Gastrocnemius medialis (tissue), 4 donors: ENCODE results near the gene CAMK2D. TPM values are rescaled to one million over a fixed set of nuclear protein-coding genes. Genes with fewer than 3 reads are reported as not detected.

ENCODE experiments used
- ATAC-seq, 2 donors: fragments of 150-250 bp; one replicate each; pipeline ENCODE4 v1.9.1; 2016
- DNase-seq, 2 donors: peaks; one replicate each; pipeline ENCODE4 v3.0.0-alpha.2; 2019
- H3K27ac ChIP-seq, 4 donors: fragments of 200-600 bp; sonication (generic); 1 replicate in 1 of 4; 2 replicates in 3 of 4; pipeline ENCODE4 v1.5.1; 2016 to 2018; ENCODE audit warnings: mild to moderate bottlenecking in 2 of 4, moderate library complexity in 1 of 4
- H3K27me3 ChIP-seq, 3 donors: fragments of 200-600 bp; sonication (generic) in 2 of 3; 1 replicate in 1 of 3; 2 replicates in 2 of 3; pipeline versions ENCODE4 v1.5.1 to v1.6.0; 2016 to 2019; ENCODE audit warnings: mild to moderate bottlenecking in 1 of 3, moderate library complexity in 1 of 3
- H3K36me3 ChIP-seq, 2 donors: fragments of 200-600 bp; sonication (generic) in 1 of 2; one replicate each; pipeline ENCODE4 v1.5.1; 2017 to 2018
- H3K4me1 ChIP-seq, 2 donors: fragments of 200-600 bp; sonication (generic) in 1 of 2; one replicate each; pipeline ENCODE4 v1.5.1; 2016 to 2017; ENCODE audit warnings: mild to moderate bottlenecking in 2 of 2
- H3K4me3 ChIP-seq, 4 donors: fragments of 200-600 bp; sonication (generic) in 3 of 4; 1 replicate in 1 of 4; 2 replicates in 3 of 4; pipeline ENCODE4 v1.5.1; 2016 to 2019; ENCODE audit warnings: mild to moderate bottlenecking in 2 of 4
- H3K9me3 ChIP-seq, 3 donors: fragments of 200-600 bp; sonication (generic) in 2 of 3; 1 replicate in 1 of 3; 2 replicates in 2 of 3; pipeline ENCODE4 v1.5.1; 2016 to 2019
- POLR2A ChIP-seq, 2 donors: fragments of 450-650 bp; IDR thresholded peaks; one replicate each; pipeline ENCODE4 v1.6.1; 2017; ENCODE audit warnings: antibody characterized with exemption in 2 of 2, mild to moderate bottlenecking in 2 of 2, moderate library complexity in 2 of 2
- in situ Hi-C, 4 donors: fragments of 200-750 bp; cut with MboI; loops; one replicate each; pipeline versions ENCODE4 v1.15.0 to v1.8.0; 2017; ENCODE audit warnings: low sequenced_read_pairs in 4 of 4
- intact Hi-C: fragments of 100-400 bp; cut with DNase I; formaldehyde crosslinking; loops from one replicate; pipeline ENCODE4 v1.15.1; 2023; ENCODE audit warnings: low total_unique reads
- total RNA-seq, 4 donors: library from RNA; depleted of rRNA; stranded (reverse); fragments of >200 nt; gene quantifications; one replicate each; pipeline versions ENCODE4 v1.1.0 to v1.2.3, GENCODE V29; 2016
- TF ChIP-seq, protein P1 (sequence below), 5 experiments: fragments of 450-650 bp in 3 of 5; fragments of 200-600 bp in 2 of 5; sonication (generic) in 2 of 5; IDR thresholded peaks in 4 of 5; conservative IDR thresholded peaks in 1 of 5; 1 replicate in 4 of 5; 2 replicates in 1 of 5; pipeline ENCODE4 v1.5.1; 2016 to 2019; ENCODE audit warnings: antibody characterized with exemption in 5 of 5, mild to moderate bottlenecking in 3 of 5, moderate library complexity in 3 of 5

Gene CAMK2D
- total RNA-seq, 4 donors from 2014 or later: 73.2 to 149 (median 119) TPM

GRCh38 chr4:113450295-113451080 lies 311.1 kb downstream of the CAMK2D start:
- H3K27me3 ChIP-seq: no peaks in the 10 kb centered on the region
- H3K4me3 ChIP-seq: no peak overlapping the region
- in situ Hi-C loops: no loop called here
- no peaks in the 10 kb centered on the region for H3K9me3 ChIP-seq
- DNase-seq (no peak), ATAC-seq (no peak)
- H3K27ac ChIP-seq: peak overlapping the region in 1 of 4 donors; percentile 73
- intact Hi-C loops: no loop called here
- no peaks in the 10 kb centered on the region for H3K36me3 ChIP-seq
- TF ChIP-seq, protein P1, sequence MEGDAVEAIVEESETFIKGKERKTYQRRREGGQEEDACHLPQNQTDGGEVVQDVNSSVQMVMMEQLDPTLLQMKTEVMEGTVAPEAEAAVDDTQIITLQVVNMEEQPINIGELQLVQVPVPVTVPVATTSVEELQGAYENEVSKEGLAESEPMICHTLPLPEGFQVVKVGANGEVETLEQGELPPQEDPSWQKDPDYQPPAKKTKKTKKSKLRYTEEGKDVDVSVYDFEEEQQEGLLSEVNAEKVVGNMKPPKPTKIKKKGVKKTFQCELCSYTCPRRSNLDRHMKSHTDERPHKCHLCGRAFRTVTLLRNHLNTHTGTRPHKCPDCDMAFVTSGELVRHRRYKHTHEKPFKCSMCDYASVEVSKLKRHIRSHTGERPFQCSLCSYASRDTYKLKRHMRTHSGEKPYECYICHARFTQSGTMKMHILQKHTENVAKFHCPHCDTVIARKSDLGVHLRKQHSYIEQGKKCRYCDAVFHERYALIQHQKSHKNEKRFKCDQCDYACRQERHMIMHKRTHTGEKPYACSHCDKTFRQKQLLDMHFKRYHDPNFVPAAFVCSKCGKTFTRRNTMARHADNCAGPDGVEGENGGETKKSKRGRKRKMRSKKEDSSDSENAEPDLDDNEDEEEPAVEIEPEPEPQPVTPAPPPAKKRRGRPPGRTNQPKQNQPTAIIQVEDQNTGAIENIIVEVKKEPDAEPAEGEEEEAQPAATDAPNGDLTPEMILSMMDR (IDR thresholded peaks at IDR 0.05 in 4 of 5, conservative IDR thresholded peaks at IDR 0.05 in 1 of 5): no peak
- no peak for TF ChIP-seq POLR2A (IDR thresholded peaks at IDR 0.05)
- peaks cover 10 to 40% of the 10 kb centered on the region in 2 donors for H3K4me1 ChIP-seq

DNA sequence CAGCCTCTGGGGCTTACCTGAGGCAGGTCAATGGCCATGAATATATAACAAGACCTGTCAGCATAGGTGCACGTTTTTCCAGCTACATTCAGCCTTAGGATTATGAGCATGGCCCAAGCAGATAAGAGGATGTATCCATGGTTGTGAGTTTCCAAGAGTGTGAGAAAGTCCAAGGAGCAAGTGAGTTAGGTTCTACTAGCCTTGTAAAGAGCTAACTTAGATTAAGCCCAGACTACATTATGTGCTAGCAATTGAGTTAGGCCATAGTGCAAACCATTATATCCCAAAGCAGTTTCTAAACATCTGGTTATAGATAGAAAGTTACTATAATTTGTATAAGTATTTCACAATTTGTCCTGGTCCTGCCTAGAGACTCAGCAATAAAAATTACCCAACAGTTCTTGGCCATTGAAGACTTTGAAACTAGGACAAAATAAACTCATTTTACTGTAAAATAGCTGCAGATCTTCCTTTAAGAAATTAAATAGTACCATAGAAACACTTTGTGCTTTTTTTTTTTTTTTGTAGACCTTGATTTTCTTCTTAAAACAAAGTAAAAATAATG lies 312.0 kb downstream of the CAMK2D start:
- no peaks in the 10 kb centered on the region for H3K9me3 ChIP-seq
- H3K27ac ChIP-seq: peak overlapping the region; percentile 6 to 73 (median 54)
- TF ChIP-seq, protein P1 (IDR thresholded peaks at IDR 0.05 in 4 of 5, conservative IDR thresholded peaks at IDR 0.05 in 1 of 5): no peak
- no peak for TF ChIP-seq POLR2A (IDR thresholded peaks at IDR 0.05)
- no peaks in the 10 kb centered on the region for H3K36me3 ChIP-seq
- ATAC-seq (peak; percentile 28 to 56), DNase-seq (no peak)
- intact Hi-C loops (loop anchor here (5.0 kb wide), 1 partner anchor 313 kb away; the partner anchor contains the start of gene CAMK2D), in situ Hi-C loops (no loop called here)
- no peak overlapping the region for H3K4me3 ChIP-seq
- H3K4me1 ChIP-seq: peaks cover 14 to 50% of the 10 kb centered on the region in 2 donors
- H3K27me3 ChIP-seq: no peaks in the 10 kb centered on the region

DNA sequence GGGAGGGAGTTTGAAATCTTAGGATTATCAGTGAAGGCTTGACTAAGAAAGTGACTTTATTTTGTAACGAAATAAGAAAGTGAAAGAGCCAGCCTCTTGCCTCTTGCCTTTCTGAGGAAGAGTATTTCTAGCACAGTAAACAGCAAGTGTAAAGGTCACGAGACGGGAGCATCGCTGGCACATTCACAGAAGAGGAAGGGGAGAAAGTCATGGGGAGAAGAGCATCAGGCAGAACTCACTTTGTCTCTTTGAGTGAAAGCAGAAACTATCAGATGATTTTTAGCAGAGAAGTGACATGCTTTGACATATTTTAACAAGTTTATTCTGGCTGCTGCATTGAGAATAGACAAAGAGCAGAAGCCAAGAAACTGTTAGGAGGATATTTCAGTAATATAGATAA lies 313.8 kb downstream of the CAMK2D start:
- H3K9me3 ChIP-seq: no peaks in the 10 kb centered on the region
- intact Hi-C loops (loop anchor here (5.0 kb wide), 1 partner anchor 315 kb away; the partner anchor contains the start of gene CAMK2D), in situ Hi-C loops (no loop called here)
- H3K27me3 ChIP-seq: no peaks in the 10 kb centered on the region
- no peak for ATAC-seq
- TF ChIP-seq, protein P1 (IDR thresholded peaks at IDR 0.05 in 4 of 5, conservative IDR thresholded peaks at IDR 0.05 in 1 of 5): no peak
- TF ChIP-seq POLR2A (IDR thresholded peaks at IDR 0.05): no peak
- H3K36me3 ChIP-seq: no peaks in the 10 kb centered on the region
- peaks cover 20 to 51% of the 10 kb centered on the region in 2 donors for H3K4me1 ChIP-seq
- peak overlapping the region; percentile 23 to 63 (median 48) for H3K27ac ChIP-seq
- DNase-seq: no peak
- peak overlapping the region in 1 of 4 donors; percentile 1 for H3K4me3 ChIP-seq

DNA sequence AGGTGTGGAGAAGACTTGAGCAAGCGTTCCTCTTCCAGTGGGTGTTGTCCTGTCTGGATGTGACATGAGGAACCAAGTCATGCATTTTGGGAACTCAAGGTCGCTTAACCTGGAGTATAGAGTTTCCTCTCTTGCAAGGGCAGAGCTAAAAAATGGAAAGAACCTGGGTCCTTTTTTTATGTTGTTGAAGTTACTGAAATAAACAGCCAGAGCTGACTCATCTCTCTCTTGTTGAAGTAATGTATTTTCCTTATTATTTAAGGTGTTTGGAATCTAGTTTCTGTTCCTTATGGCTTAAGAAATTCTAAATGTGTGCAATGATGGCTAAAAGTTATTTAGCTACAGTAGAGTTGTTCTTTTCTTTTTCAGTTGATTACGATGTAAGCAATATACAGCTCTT lies 314.5 kb downstream of the CAMK2D start:
- Histone ChIP-seq H3K4me3 (peak overlapping the region in 1 of 4 donors; percentile 1), H3K27me3 (no peaks in the 10 kb centered on the region), H3K36me3 (no peaks in the 10 kb centered on the region), H3K27ac (peak overlapping the region in 3 of 4 donors; percentile 55 to 63 (median 60)), H3K9me3 (no peaks in the 10 kb centered on the region), H3K4me1 (peaks cover 20 to 51% of the 10 kb centered on the region in 2 donors)
- in situ Hi-C loops: no loop called here
- intact Hi-C loops: loop anchor here (5.0 kb wide), 1 partner anchor 315 kb away; the partner anchor contains the start of gene CAMK2D
- TF ChIP-seq POLR2A (IDR thresholded peaks at IDR 0.05): no peak
- TF ChIP-seq, protein P1 (IDR thresholded peaks at IDR 0.05 in 4 of 5, conservative IDR thresholded peaks at IDR 0.05 in 1 of 5): no peak
- DNase-seq: no peak
- no peak for ATAC-seq
